ENCODE results near the gene SNW1. TPM values are rescaled to one million over a fixed set of nuclear protein-coding genes. Genes with fewer than 3 reads are reported as not detected.

Gene SNW1
- total RNA-seq (2012; rRNA removed) (30.6 and 50.3 TPM in 2 replicates), polyA plus RNA-seq (2012; rRNA removed) (28.2 and 29.2 TPM in 2 replicates), Bru-seq, nascent RNA (percentile 83 among the genes with signal in this experiment), BruChase-seq, experiment 1, labeled RNA remaining after a 6-hour chase (percentile 80 among the genes with signal in this experiment), BruChase-seq, experiment 2, labeled RNA remaining after a 2-hour chase (percentile 73 among the genes with signal in this experiment)
- polyA plus RNA-seq (2012; cell fraction: cytosol; rRNA removed), result 3.2 and 7.4 TPM in 2 replicates
- polyA plus RNA-seq (2012; cell fraction: nucleus; rRNA removed; ENCODE audit: low replicate concordance), result 1.6 and 17.5 TPM in 2 replicates
- long read RNA-seq, transcript SNW1-201 (14 exons, 2,163 nt), result major isoform, 24 of 48 reads
- long read RNA-seq, partial matches to known transcripts, result 15 of 48 reads
- long read RNA-seq, other reads (novel, unspliced or antisense), result 7 of 48 reads

DNA sequence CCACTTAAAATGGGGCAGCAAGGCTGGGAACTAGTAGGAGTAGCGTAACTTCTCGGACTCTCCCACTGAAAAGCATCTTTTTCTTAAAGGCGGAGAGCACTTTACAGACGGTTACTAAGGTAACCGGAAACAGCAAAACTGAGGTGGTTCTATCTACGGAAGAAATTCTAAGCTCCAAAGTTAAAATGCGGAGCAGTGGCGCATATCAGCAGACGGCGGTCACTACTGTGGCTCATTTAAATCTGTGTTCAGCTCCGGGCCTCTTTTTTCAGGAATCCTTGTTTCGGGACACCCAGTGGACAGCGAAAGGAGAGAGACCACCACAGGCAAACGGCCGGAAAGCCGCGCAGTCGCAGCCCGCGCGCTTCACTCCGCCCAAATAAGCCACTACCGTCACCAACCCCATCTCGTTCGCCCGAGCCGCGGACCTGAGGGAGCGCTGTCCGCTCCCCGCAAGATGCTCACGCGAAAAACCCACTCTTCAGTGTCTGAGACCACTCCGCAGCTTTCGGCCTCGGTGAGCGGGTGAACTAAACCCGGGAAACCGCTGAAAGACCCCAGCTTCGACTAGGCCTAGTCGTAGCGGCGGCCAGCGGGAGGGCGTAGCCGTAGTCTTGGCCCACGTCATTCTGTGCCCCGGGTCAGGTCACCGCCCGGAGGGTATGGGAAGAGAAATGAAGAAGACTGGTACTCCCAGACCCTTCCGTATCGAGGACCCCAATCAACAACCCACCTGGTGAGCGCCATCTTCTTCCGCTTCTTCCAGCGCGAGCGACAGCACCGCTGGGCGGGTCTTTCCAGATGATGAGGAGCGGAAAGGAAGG, at the start of gene SNW1:
SNW1 (minus strand) TSS at position 776 of the 824 bp plus-strand sequence; CDS start at position 747, 29 bp downstream.
- no peak within 1 kb of the TSS for H2BK20ac ChIP-seq (ENCODE audit: low read depth, low read length)
- H3K9me3 ChIP-seq (ENCODE audit: control insufficient read depth, insufficient read depth, low read length), result no peaks in the 10 kb centered on the region
- TF ChIP-seq SMC3 (IDR thresholded peaks at IDR 0.05; ENCODE audit: low read depth, low read length) (no peak), ELK1 (IDR thresholded peaks at IDR 0.05; ENCODE audit: borderline replicate concordance, low read depth, low read length) (no peak), MXI1 (IDR thresholded peaks at IDR 0.05; ENCODE audit: borderline replicate concordance, low read depth, low read length) (peak; percentile 10; the same call in 1 of the 2 replicates), POLR2A (IDR thresholded peaks at IDR 0.05; ENCODE audit: low read depth, low read length) (peak; percentile 92), CHD1 (IDR thresholded peaks at IDR 0.05; ENCODE audit: low read depth, low read length) (peak; percentile 84; the same call in 1 of the 2 replicates)
- no peak within 1 kb of the TSS for H2BK15ac ChIP-seq (ENCODE audit: low read depth, low read length)
- H3K4ac ChIP-seq (ENCODE audit: low read depth, low read length), result peak within 1 kb of the TSS; percentile 82
- POLR2A ChIA-PET (ENCODE audit: unreplicated experiment), result no interaction called here
- peaks cover 2% of the 10 kb centered on the region; the same call in 1 of the 2 replicates for H3K4me1 ChIP-seq (ENCODE audit: control insufficient read depth, insufficient read depth, low read length)
- H4K20me1 ChIP-seq (ENCODE audit: insufficient read depth, low read length), result peaks cover 25% of the 10 kb centered on the region
- BruUV-seq (replicated peaks), result TSS peak; percentile 79
- intact Hi-C loops (cut with micrococcal nuclease) (loop anchor here (1.0 to 5.0 kb wide), 2 partner anchors 40 to 807 kb away; partner anchors contain the start of gene ADCK1), in situ Hi-C loops (cut with MboI; ENCODE audit: low sequenced_read_pairs) (no loop called here), dilution Hi-C loops (cut with HindIII; ENCODE audit: low sequenced_read_pairs, unreplicated experiment) (no loop called here)
- peak within 1 kb of the TSS; percentile 91 for H4K5ac ChIP-seq (ENCODE audit: low read depth, low read length)
- H2BK5ac ChIP-seq (ENCODE audit: low read depth, low read length, poor library complexity, severe bottlenecking), result peak within 1 kb of the TSS; percentile 75
- peaks cover 20 to 38% of the 10 kb centered on the region in 2 experiments for H3K79me1 ChIP-seq (ENCODE audit: low read depth in 1 of 2, low read length in 2 of 2)
- peak within 1 kb of the TSS; percentile 87 for H3K9ac ChIP-seq (ENCODE audit: low read depth, low read length)
- H3K23ac ChIP-seq (ENCODE audit: low read depth, low read length), result peak within 1 kb of the TSS; percentile 71
- CTCF ChIA-PET, result interaction anchor here (0.6 to 1.1 kb wide), 4 partner anchors 7 to 293 kb away, joined by 3 to 4 read pairs (median 3); partner anchors contain the start of gene ADCK1
- 1% methylated on average over 15 of the region's 60 CpGs; no CpG with 5 or more reads in 1 of the 2 experiments for WGBS, 2 experiments (ENCODE audit: extremely low coverage in 2 of 2, insufficient read length in 1 of 2)
- H3K27me3 ChIP-seq (ENCODE audit: control insufficient read depth, insufficient read depth, low read length), result no peaks in the 10 kb centered on the region
- peak within 1 kb of the TSS; percentile 75 for H4K91ac ChIP-seq (ENCODE audit: insufficient read depth, low read depth, low read length)
- H3K9me1 ChIP-seq (ENCODE audit: insufficient read depth, low read length), result peaks cover 7% of the 10 kb centered on the region; the same call in 1 of the 2 replicates
- DNase-seq (peak; percentile 95), ATAC-seq (ENCODE audit: low read depth) (peak; percentile 94)
- H3K36me3 ChIP-seq (ENCODE audit: control insufficient read depth, insufficient read depth, low read length), result peaks cover 1% of the 10 kb centered on the region; the same call in 1 of the 2 replicates
- peak within 1 kb of the TSS; percentile 25 for H2BK120ac ChIP-seq (ENCODE audit: low read depth, low read length)
- peak within 1 kb of the TSS; percentile 93 for H2AK9ac ChIP-seq (replicated peaks; ENCODE audit: low read depth, low read length, poor library complexity)
- peak within 1 kb of the TSS; percentile 74 for H3K27ac ChIP-seq (ENCODE audit: insufficient read depth, low read length)
- peak within 1 kb of the TSS; percentile 90 for H3K4me3 ChIP-seq (ENCODE audit: insufficient read depth, low read depth, low read length)
- peak within 1 kb of the TSS; percentile 71 for H3K18ac ChIP-seq (ENCODE audit: low read depth, low read length)
- peak within 1 kb of the TSS; percentile 71 to 93 for H4K8ac ChIP-seq (ENCODE audit: low read depth in 2 of 2, low read length in 2 of 2)
- peak within 1 kb of the TSS; percentile 96 for H2AFZ ChIP-seq (replicated peaks; ENCODE audit: low read length, poor library complexity)
- peak within 1 kb of the TSS; percentile 82 for H3K14ac ChIP-seq (replicated peaks; ENCODE audit: low read depth, low read length)
- peak within 1 kb of the TSS; percentile 40 for H2AK5ac ChIP-seq (ENCODE audit: low read depth, low read length)
- peak within 1 kb of the TSS; percentile 90 for H3K4me2 ChIP-seq (ENCODE audit: low read depth, low read length)
- H3K56ac ChIP-seq (ENCODE audit: extremely low read depth, insufficient read depth, low read length), result peak within 1 kb of the TSS; percentile 83
